Activated CD4-positive, alpha-beta T cell treated with anti-CD3 and anti-CD28 coated beads, Interleukin-2, amount 50 U/mL, for 48 hours (primary cell): Measurements from ENCODE around the gene CAVIN2.

ENCODE experiments used
- DNase-seq, 2 experiments: peaks; one replicate each; pipeline ENCODE4 v3.0.0-alpha.2; 2020

The CAVIN2 gene

DNA sequence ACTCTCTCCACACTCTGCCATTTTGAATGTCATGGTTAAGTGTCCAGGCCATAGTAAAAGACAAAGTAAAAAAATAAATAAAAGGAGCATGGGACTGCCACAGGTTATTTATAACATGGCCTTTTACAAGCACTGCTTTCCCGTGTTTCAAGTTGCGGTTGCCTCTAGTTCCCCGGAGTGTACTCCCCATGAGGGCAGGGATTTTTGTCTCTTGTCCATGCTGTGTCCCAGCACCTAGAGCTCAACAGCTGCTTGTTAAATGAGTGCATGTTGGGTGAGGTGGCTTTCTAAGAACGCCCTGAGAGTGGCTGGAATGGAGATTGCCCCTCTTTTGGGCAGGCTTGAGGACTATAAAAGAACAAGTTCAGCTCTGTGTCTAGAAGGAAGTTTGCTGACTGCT lies 8.4 kb downstream of the CAVIN2 start:
- DNase-seq: no peak

DNA sequence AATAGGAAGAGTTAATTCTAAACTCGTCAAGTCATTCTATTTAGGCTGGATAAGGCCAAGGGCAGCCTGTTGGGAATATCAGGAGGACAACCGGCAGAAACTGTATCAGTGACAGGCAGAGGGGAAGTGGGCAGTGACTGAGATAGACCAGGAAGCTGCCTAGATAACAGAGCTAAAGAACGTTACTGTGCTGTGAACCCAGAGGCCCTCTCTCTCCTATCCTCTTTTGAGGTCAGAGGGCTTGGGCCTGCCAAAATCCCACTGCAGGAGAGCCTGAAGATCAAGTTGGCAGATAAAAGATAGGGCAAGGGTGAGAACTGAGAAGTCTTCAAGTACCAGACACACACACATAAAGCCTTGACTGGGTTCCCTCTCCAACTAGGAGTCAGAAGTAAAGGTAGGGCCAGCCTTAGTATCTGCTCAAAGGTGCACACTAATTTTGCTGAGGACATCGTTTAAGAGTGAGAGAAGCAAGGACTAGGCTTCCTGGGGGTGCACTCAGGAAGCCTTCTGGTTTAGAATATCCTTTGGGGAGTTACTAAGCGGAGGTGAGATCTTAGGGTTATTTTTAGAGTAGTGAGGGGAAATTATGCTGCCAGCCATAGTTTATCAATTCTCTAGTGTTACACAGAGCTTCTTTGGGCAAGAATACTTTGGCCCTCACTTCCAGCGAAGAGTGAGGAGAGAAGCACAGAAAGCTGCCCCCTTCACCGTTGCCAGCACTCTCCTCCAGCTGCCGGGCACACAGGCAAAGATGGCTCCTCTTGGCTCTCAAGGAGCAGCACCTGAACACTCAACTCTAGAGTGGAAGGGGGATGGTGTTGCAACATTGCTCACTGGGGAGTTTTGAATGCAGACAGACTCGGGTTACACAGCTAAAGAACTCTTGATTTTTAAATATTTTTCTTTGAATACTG lies 9.8 kb downstream of the CAVIN2 start:
- no peak for DNase-seq

- DNase-seq: no peak
These were observed 10.4 kb downstream of the CAVIN2 start for GRCh38 chr2:191836471-191836852.

DNA sequence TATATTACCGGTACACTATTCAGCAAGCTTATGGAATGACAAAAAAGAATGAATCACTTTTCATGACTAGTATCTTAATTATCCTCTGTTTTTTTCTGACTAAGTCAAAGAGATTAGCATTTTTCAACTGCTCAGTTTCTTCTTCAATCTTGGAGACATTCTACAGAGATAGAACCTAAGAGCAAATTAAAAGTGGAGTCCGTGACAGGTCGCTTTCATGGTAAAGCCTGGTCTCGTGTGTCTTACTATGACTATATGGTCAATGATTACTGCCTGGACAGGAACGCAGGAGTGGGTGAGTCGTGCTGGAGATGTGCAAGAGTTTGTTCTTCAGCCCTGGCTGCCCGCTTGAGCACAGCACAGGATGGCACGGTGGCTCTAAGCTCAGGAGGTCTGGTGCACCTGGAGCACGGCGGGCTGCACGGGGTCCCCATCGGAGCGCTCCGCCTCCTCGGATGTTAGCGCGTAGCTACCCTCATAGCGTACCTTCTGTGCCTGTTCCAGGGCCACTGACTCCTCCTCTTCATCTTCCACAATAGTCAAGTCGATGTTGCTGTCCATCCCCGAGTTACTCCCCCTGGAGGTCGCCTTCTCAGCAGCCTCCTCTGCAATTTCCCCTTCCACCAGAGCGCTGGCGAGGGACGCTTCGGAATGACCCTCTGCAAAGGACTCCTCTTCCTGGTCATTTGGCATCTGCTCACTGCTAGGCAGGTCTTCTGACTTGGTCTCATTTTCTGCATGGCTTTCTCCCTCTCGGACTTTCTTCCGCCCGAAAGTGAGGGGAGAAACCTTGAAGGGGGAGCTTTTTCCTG lies 11.1 kb downstream of the CAVIN2 start:
- no peak for DNase-seq

- DNase-seq: no peak
These were observed 11.8 kb downstream of the CAVIN2 start for GRCh38 chr2:191835100-191835499.

GRCh38 chr2:191833356-191833755 lies 13.5 kb downstream of the CAVIN2 start:
- DNase-seq: no peak

DNA sequence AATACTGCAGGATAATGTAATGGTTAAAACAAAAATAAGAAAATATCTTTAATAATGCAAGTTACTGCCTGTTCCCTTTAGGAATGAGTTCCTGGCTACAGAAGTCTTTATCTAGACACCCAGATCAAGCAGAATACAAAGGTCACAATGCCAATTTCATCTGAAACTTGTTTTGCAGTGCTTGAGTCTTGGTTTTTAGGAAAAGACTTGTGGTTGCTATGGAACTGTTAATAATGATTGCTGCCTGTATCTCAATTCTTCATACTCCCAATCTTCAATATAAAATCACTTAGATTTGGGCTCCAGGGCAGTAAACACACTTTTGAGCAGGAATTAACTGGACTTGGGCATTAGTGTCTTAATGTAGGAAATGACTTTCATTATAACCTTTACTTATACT lies 14.2 kb downstream of the CAVIN2 start:
- no peak for DNase-seq

- no peak for DNase-seq
These were observed 15.4 kb downstream of the CAVIN2 start for GRCh38 chr2:191831410-191831994.

- no peak for DNase-seq
These were observed 22.5 kb downstream of the CAVIN2 start for GRCh38 chr2:191824398-191824797.

GRCh38 chr2:191821078-191821477 lies 25.8 kb downstream of the CAVIN2 start:
- DNase-seq: no peak

- no peak for DNase-seq
These were observed 28.1 kb downstream of the CAVIN2 start for GRCh38 chr2:191818725-191819350.

DNA sequence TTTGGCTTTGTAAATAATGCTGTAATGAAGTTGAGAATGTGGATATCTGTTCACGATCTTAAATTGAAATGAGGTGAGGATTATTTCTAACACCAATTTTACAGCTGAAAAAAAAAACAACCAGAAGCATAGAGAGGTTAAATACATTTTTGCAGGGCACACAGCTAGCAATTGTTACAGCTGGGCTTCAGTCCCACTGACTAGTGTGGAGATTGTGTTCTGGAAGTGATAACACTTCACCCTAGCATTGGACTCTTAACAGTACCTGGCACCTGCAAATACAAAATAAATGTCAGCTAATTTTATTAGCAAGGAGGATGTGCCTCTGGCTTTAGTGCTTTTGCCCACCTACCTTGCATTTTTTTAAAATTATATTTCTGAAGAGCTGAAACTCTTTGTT lies 28.8 kb downstream of the CAVIN2 start:
- no peak for DNase-seq

GRCh38 chr2:191815010-191815409 lies 31.9 kb downstream of the CAVIN2 start:
- no peak for DNase-seq

GRCh38 chr2:191813943-191814342 lies 32.9 kb downstream of the CAVIN2 start:
- no peak for DNase-seq

- peak; percentile 30 to 49 for DNase-seq
These were observed 34.9 kb downstream of the CAVIN2 start for GRCh38 chr2:191811807-191812602.

- DNase-seq: no peak
These were observed 40.5 kb downstream of the CAVIN2 start for GRCh38 chr2:191806396-191806795.

DNA sequence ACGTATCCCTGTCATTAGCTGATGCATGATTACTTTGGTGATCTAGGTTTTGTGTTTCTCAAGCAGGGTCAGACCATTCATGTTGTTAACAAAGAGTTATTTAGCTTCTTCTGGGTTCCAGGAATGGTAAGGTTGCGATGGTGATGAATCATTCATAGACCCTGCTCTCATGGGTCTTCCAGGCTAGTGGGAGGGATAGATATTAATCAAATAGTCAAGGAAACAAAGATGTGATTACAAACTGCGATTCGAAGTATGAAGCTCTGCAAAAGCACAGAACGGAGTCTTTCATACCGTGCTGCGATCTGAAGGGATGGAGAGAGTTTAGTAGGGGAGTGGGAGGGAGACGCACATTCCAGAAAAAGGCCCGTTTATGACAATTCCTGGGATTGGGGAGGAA lies 42.1 kb downstream of the CAVIN2 start:
- DNase-seq: no peak

GRCh38 chr2:191803007-191803406 lies 43.9 kb downstream of the CAVIN2 start:
- DNase-seq: no peak

DNA sequence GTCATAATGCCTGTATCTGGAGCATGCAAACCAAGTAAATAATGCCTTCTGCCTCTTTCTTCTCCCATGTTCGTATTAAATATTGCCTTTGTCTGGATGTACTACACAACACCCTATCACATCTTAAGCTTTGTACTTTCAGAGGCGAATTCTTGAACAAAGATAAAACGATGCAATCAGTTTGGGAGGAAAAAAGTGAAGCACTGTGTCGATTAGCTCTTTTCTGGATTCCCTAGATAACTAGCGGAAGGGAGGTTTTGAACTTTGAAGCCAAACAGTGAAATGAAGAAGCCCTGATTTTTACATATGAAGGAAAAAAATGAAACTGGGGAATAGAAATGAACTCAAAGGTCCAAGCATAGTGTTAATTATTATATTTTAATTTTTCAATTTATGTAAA lies 44.7 kb downstream of the CAVIN2 start:
- DNase-seq: no peak

GRCh38 chr2:191800874-191801273 lies 46.0 kb downstream of the CAVIN2 start:
- DNase-seq: no peak

- DNase-seq: no peak
These were observed 47.4 kb downstream of the CAVIN2 start for GRCh38 chr2:191799526-191799925.
